HEK293T (cell line): ENCODE results near the gene IFTAP.

Experiments
- ARNT ChIP-seq: fragments of 450-650 bp; IDR thresholded peaks from 2 replicates; pipeline ENCODE4 v1.6.1; 2017; ENCODE audit warnings: mild to moderate bottlenecking
- ELF4 ChIP-seq: fragments of 450-650 bp; IDR thresholded peaks from 2 replicates; pipeline ENCODE4 v1.6.1; 2017; ENCODE audit warnings: antibody characterized with exemption
- FOXA1 ChIP-seq: fragments of 450-650 bp; IDR thresholded peaks from 2 replicates; pipeline ENCODE4 v1.6.1; 2016; ENCODE audit warnings: mild to moderate bottlenecking
- FOXK2 ChIP-seq: fragments of 450-650 bp; IDR thresholded peaks from 2 replicates; pipeline ENCODE4 v1.6.1; 2016; ENCODE audit warnings: mild to moderate bottlenecking
- FOXM1 ChIP-seq: fragments of 450-650 bp; IDR thresholded peaks from 2 replicates; pipeline ENCODE4 v1.6.1; 2017; ENCODE audit warnings: mild to moderate bottlenecking, borderline replicate concordance
- LEF1 ChIP-seq: fragments of 450-650 bp; IDR thresholded peaks from 2 replicates; pipeline ENCODE4 v1.6.1; 2017; ENCODE audit warnings: mild to moderate bottlenecking, borderline replicate concordance
- NFRKB ChIP-seq: fragments of 450-650 bp; IDR thresholded peaks from 2 replicates; pipeline ENCODE4 v1.6.1; 2016; ENCODE audit warnings: mild to moderate bottlenecking, moderate library complexity
- SP1 ChIP-seq: fragments of 450-650 bp; IDR thresholded peaks from 2 replicates; pipeline ENCODE4 v1.6.1; 2017
- ZNF384 ChIP-seq: fragments of 450-650 bp; IDR thresholded peaks from 2 replicates; pipeline ENCODE4 v1.6.1; 2016
- TF ChIP-seq, protein P1 (sequence below): fragments of 450-650 bp; IDR thresholded peaks from 2 replicates; pipeline ENCODE4 v1.6.1; 2016

DNA sequence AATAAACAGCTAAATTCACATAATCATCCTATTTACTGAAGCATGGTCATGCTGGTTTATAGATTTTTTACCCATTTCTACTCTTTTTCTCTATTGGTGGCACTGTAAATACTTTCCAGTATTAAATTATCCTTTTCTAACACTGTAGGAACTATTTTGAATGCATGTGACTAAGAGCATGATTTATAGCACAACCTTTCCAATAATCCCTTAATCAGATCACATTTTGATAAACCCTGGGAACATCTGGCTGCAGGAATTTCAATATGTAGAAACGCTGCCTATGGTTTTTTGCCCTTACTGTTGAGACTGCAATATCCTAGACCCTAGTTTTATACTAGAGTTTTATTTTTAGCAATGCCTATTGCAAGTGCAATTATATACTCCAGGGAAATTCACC lies 15.8 kb upstream of the IFTAP start:
- TF ChIP-seq SP1 = no peak
- TF ChIP-seq ELF4 = no peak
- no peak for TF ChIP-seq FOXA1
- TF ChIP-seq, protein P1, sequence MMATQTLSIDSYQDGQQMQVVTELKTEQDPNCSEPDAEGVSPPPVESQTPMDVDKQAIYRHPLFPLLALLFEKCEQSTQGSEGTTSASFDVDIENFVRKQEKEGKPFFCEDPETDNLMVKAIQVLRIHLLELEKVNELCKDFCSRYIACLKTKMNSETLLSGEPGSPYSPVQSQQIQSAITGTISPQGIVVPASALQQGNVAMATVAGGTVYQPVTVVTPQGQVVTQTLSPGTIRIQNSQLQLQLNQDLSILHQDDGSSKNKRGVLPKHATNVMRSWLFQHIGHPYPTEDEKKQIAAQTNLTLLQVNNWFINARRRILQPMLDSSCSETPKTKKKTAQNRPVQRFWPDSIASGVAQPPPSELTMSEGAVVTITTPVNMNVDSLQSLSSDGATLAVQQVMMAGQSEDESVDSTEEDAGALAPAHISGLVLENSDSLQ = no peak
- no peak for TF ChIP-seq FOXK2
- TF ChIP-seq LEF1 = no peak
- no peak for TF ChIP-seq ARNT
- TF ChIP-seq ZNF384 = no peak
- TF ChIP-seq FOXM1 = no peak
- no peak for TF ChIP-seq NFRKB
